DMS 273 (cell line): ENCODE results near the gene WDR83.
"Not testable (repeated sequence)": the region's sequence is repeated elsewhere in the genome, so short reads cannot be mapped to it uniquely, and the experiment has no call there.

Experiments
- DNase-seq: peaks from one replicate; lab custom pipeline; 2025; ENCODE audit not compliant: unreplicated experiment; lab: John Stamatoyannopoulos, UW

The WDR83 gene

GRCh38 chr19:12681074-12681987, 14.7 kb downstream of the WDR83 start, which contains the start of gene DHPS:
TSS of gene DHPS (minus strand) at chr19:12681880. CDS start at chr19:12681766, 114 bp downstream.
- peak; percentile 99 for DNase-seq

GRCh38 chr19:12685831-12686230, 19.2 kb downstream of the WDR83 start:
- DNase-seq = no peak

- no peak for DNase-seq
These were observed 21.0 kb downstream of the WDR83 start, which contains the start of gene GNG14 for GRCh38 chr19:12687496-12688196. TSS of gene GNG14 (plus strand) at chr19:12687998. CDS start at chr19:12688049, 51 bp downstream.

GRCh38 chr19:12689012-12689411, 22.4 kb downstream of the WDR83 start:
- no peak for DNase-seq

- no peak for DNase-seq
These were observed 23.1 kb downstream of the WDR83 start for GRCh38 chr19:12689581-12690216.

GRCh38 chr19:12692960-12693359, 26.4 kb downstream of the WDR83 start:
- no peak for DNase-seq

- no peak for DNase-seq
These were observed 28.0 kb downstream of the WDR83 start for GRCh38 chr19:12694641-12695040.

GRCh38 chr19:12695096-12695495, 28.5 kb downstream of the WDR83 start:
- no peak for DNase-seq

GRCh38 chr19:12695514-12695913, 28.9 kb downstream of the WDR83 start:
- no peak for DNase-seq

- no peak for DNase-seq
These were observed 29.4 kb downstream of the WDR83 start for GRCh38 chr19:12695997-12696365.

GRCh38 chr19:12696366-12697335, 30.0 kb downstream of the WDR83 start, which contains the start of gene FBXW9:
TSS of gene FBXW9 (minus strand) at chr19:12696631. CDS start at chr19:12696581, 50 bp downstream.
- peak; percentile 98 for DNase-seq

GRCh38 chr19:12697425-12697824, 30.8 kb downstream of the WDR83 start:
- DNase-seq = not testable (repeated sequence)

GRCh38 chr19:12698138-12698537, 31.5 kb downstream of the WDR83 start:
- no peak for DNase-seq

- DNase-seq = peak; percentile 40
These were observed 35.1 kb downstream of the WDR83 start for GRCh38 chr19:12701596-12702282.

- peak; percentile 89 for DNase-seq
These were observed 36.4 kb downstream of the WDR83 start for GRCh38 chr19:12703046-12703445.

GRCh38 chr19:12705169-12705568, 38.6 kb downstream of the WDR83 start:
- DNase-seq = no peak

- DNase-seq = no peak
These were observed 39.2 kb downstream of the WDR83 start for GRCh38 chr19:12705654-12706331.

- DNase-seq = no peak
These were observed 39.7 kb downstream of the WDR83 start for GRCh38 chr19:12706332-12706718.

- no peak for DNase-seq
These were observed 42.0 kb downstream of the WDR83 start for GRCh38 chr19:12708641-12709040.
